Measurements from ENCODE around the gene KRTAP10-11.

GRCh38 chr21:44686000-44686781, 40.0 kb downstream of the KRTAP10-11 start:
- no peak for TF ChIP-seq CTCF (IDR thresholded peaks at IDR 0.05 in 4 of 5, conservative IDR thresholded peaks at IDR 0.05 in 1 of 5)
- TF ChIP-seq POLR2A (IDR thresholded peaks at IDR 0.05), result no peak
